GM12878 (cell line): ENCODE measurements around the gene MRM1. TPM values are rescaled to one million over a fixed set of nuclear protein-coding genes. Genes with fewer than 3 reads are reported as not detected.

Experiments
- ATAC-seq: fragments of 200-7000 bp; cut with Tn5 transposase; 3 replicates; pipeline ENCODE4 v1.9.1; 2020; ENCODE audit warnings: mild to moderate bottlenecking, moderate library complexity
- BruUV-seq: library from RNA; stranded (reverse); fragments of 400-500 nt; replicated peaks from 2 replicates; lab custom pipeline; 2021; lab: Mats Ljungman, UMichigan
- CTCF ChIA-PET: fragments of 300-600 bp; sonication (Branson Sonifier 250); formaldehyde crosslinking; extraction: SDS; loops from one replicate; lab custom pipeline; 2021; ENCODE audit warnings: inconsistent platforms; lab: Yijun Ruan, JAX
- POLR2A ChIA-PET: fragments of 350-600 bp; formaldehyde crosslinking; extraction: SDS; loops from one replicate; lab custom pipeline; 2021; ENCODE audit warnings: inconsistent platforms; lab: Charles Lee
- RAD21 ChIA-PET: fragments of 300-600 bp; sonication (Branson Sonifier 250); formaldehyde crosslinking; loops from one replicate; lab custom pipeline; 2023; ENCODE audit warnings: antibody characterized with exemption; ENCODE audit not compliant: unreplicated experiment; lab: Charles Lee
- SMC1A ChIA-PET: fragments of 300-600 bp; sonication (Branson Sonifier 250); formaldehyde crosslinking; loops from one replicate; lab custom pipeline; 2023; ENCODE audit not compliant: unreplicated experiment, uncharacterized antibody; lab: Charles Lee
- DNase-seq: peaks from one replicate; pipeline ENCODE4 v3.0.0-alpha.2; 2011; ENCODE audit warnings: low read depth, low spot score
- FAIRE-seq: peaks from 3 replicates; lab custom pipeline; 2011; peaks lifted over from hg19 to GRCh38; lab: Jason Lieb, UNC
- H2AFZ ChIP-seq: 2 replicates; pipeline ENCODE4 v1.6.0; 2011; ENCODE audit warnings: low read depth, low read length, control low read depth; ENCODE audit not compliant: control insufficient read depth
- H3K27ac ChIP-seq: 2 replicates; pipeline ENCODE4 v1.5.1; 2011; ENCODE audit warnings: control low read depth; ENCODE audit not compliant: control insufficient read depth, insufficient read depth
- H3K27me3 ChIP-seq, 2 experiments: replicated peaks in 1 of 2; 2 replicates each; pipeline versions ENCODE4 v1.6.0 to v1.6.1; 2011; ENCODE audit warnings: low read length in 1 of 2; ENCODE audit not compliant: control insufficient read depth in 2 of 2, insufficient read depth in 2 of 2
- H3K36me3 ChIP-seq, 2 experiments: 2 replicates each; pipeline ENCODE4 v1.5.1; 2011; ENCODE audit warnings: low read length in 1 of 2; ENCODE audit not compliant: control insufficient read depth in 2 of 2, insufficient read depth in 2 of 2
- H3K4me1 ChIP-seq: 2 replicates; pipeline ENCODE4 v1.6.1; 2011; ENCODE audit warnings: mild to moderate bottlenecking, low read length, moderate library complexity, mixed read lengths; ENCODE audit not compliant: control insufficient read depth, insufficient read depth
- H3K4me2 ChIP-seq: 2 replicates; pipeline ENCODE4 v1.6.0; 2011; ENCODE audit warnings: control low read depth; ENCODE audit not compliant: control insufficient read depth, insufficient read depth
- H3K4me3 ChIP-seq: fragments of 200-600 bp; sonication (generic); 2 replicates; pipeline ENCODE4 v1.5.1; 2016
- H3K79me2 ChIP-seq: 2 replicates; pipeline ENCODE4 v1.6.0; 2011; ENCODE audit warnings: low read length; ENCODE audit not compliant: control insufficient read depth, insufficient read depth
- H3K9ac ChIP-seq: 2 replicates; pipeline ENCODE4 v1.8.0; 2011; ENCODE audit warnings: low read length, control low read depth, mixed read lengths; ENCODE audit not compliant: control insufficient read depth, insufficient read depth
- H3K9me3 ChIP-seq: replicated peaks from 3 replicates; pipeline ENCODE4 v1.5.1; 2011; ENCODE audit warnings: mild to moderate bottlenecking, low read length; ENCODE audit not compliant: control insufficient read depth, insufficient read depth
- H4K20me1 ChIP-seq: 2 replicates; pipeline ENCODE4 v1.6.0; 2011; ENCODE audit not compliant: control insufficient read depth, insufficient read depth
- MTA3 ChIP-seq: IDR thresholded peaks from 2 replicates; pipeline ENCODE4 v1.6.1; 2012; ENCODE audit warnings: low read length, inconsistent platforms, borderline replicate concordance
- NRF1 ChIP-seq: conservative IDR thresholded peaks from 2 replicates; pipeline ENCODE4 v1.6.1; 2011; ENCODE audit warnings: mild to moderate bottlenecking, low read depth, low read length, improper control_type of control experiment
- REST ChIP-seq: IDR thresholded peaks from 2 replicates; pipeline ENCODE4 v1.6.1; 2012; ENCODE audit warnings: mild to moderate bottlenecking, low read depth, low read length
- SIN3A ChIP-seq: IDR thresholded peaks from 2 replicates; pipeline ENCODE4 v1.6.1; 2012; ENCODE audit warnings: low read depth, low read length, improper control_type of control experiment
- ZNF592 ChIP-seq: fragments of 450-650 bp; IDR thresholded peaks from 2 replicates; pipeline ENCODE4 v1.6.1; 2017; ENCODE audit warnings: mild to moderate bottlenecking, moderate library complexity
- ZNF687 ChIP-seq: fragments of 450-650 bp; IDR thresholded peaks from 2 replicates; pipeline ENCODE4 v1.6.1; 2017; ENCODE audit warnings: mild to moderate bottlenecking, moderate library complexity
- whole genome bisulfite sequencing: methylation state at CpG from one replicate; pipeline ENCODE4 v1.1.6; 2016; ENCODE audit warnings: low lambda C conversion rate; ENCODE audit not compliant: insufficient replicate concordance, insufficient coverage; ENCODE audit errors: missing lambda C conversion rate; 5-methylcytosine and 5-hydroxymethylcytosine counted together
- in situ Hi-C: fragments of 300-500 bp; cut with MboI; formaldehyde crosslinking; loops from 9 replicates; pipeline ENCODE4 v1.14.3; 2018; ENCODE audit warnings: mixed read lengths
- intact Hi-C: fragments of 100-400 bp; cut with micrococcal nuclease; formaldehyde crosslinking; loops from one replicate; pipeline ENCODE4 v1.14.2; 2022; ENCODE audit not compliant: unreplicated experiment
- polyA plus RNA-seq, 11 experiments: library from polyadenylated mRNA; depleted of rRNA in 4 of 11; unstranded in 6 of 11; stranded (reverse) in 5 of 11; fragments of >200 nt; fragmentation: Nextera tagmentation in 4 of 11; fragmentation: Illumina TruSeq in 1 of 11; extraction: Ambion mirVana in 4 of 11; extraction: Trizol in 1 of 11; gene quantifications; 1 replicate in 1 of 11; 2 replicates in 10 of 11; pipeline versions ENCODE4 v1.2.1 to v1.2.3, GENCODE V29; 2011 to 2016; ENCODE audit warnings: inconsistent platforms in 2 of 11, missing spikeins in 2 of 11, low read depth in 1 of 11
- total RNA-seq, 4 experiments: library from RNA; depleted of rRNA in 3 of 4; stranded (reverse); fragments of >200 nt in 3 of 4; fragmentation: Illumina TruSeq in 1 of 4; extraction: Trizol in 1 of 4; gene quantifications; 2 replicates each; pipeline versions ENCODE4 v1.2.1 to v1.2.3, GENCODE V29; 2013 to 2021

The MRM1 gene
- total and polyA plus RNA-seq, 10 of the 15 experiments (the other 5 are each of a cell fraction or from before 2014, with no cell fraction given), result 0.23 to 16.9 (median 13.2) TPM

- ChIA-PET RAD21 (interaction anchor here (1.4 kb wide), 2 partner anchors 417 to 610 kb away, joined by 4 to 5 read pairs; no protein-coding TSS in a partner anchor), POLR2A (no interaction called here), SMC1A (interaction anchor here (1.2 to 4.5 kb wide), 2 partner anchors 42 to 416 kb away, joined by 4 to 25 read pairs; no protein-coding TSS in a partner anchor), CTCF (interaction anchor here (1.3 to 9.3 kb wide), 3 partner anchors 416 to 742 kb away, joined by 5 to 76 read pairs (median 25); no protein-coding TSS in a partner anchor)
- Histone ChIP-seq H3K4me3 (no peak overlapping the region), H3K79me2 (no peaks in the 10 kb centered on the region), H3K27me3 (peaks cover 0 to 4% of the 10 kb centered on the region in 2 experiments; a peak in 2 of 4 replicates), H3K4me1 (no peaks in the 10 kb centered on the region), H3K27ac (no peak overlapping the region), H3K9ac (no peak overlapping the region), H2AFZ (no peak overlapping the region), H3K4me2 (no peak overlapping the region), H3K36me3 (no peaks in the 10 kb centered on the region), H3K9me3 (no peaks in the 10 kb centered on the region), H4K20me1 (no peaks in the 10 kb centered on the region)
- no TSS peak for BruUV-seq
- in situ Hi-C loops (loop anchor here (25.0 kb wide), 1 partner anchor 1181 kb away; no protein-coding TSS in a partner anchor), intact Hi-C loops (no loop called here)
- DNase-seq (no peak), ATAC-seq (no peak), FAIRE-seq (no peak)
- 44% methylated on average over 4 of the region's 4 CpGs for WGBS
- TF ChIP-seq ZNF592 (no peak), REST (no peak), SIN3A (no peak), NRF1 (no peak), ZNF687 (no peak), MTA3 (no peak)
These were observed 29.6 kb downstream of the MRM1 start for GRCh38 chr17:36631022-36631421.
